NB4 (cell line): ENCODE results near the gene SUSD6.

ENCODE experiments used
- MAX ChIP-seq: IDR thresholded peaks from 2 replicates; pipeline ENCODE4 v1.6.1; 2011; ENCODE audit warnings: low read depth, low read length
- MYC ChIP-seq: IDR thresholded peaks from 2 replicates; pipeline ENCODE4 v1.6.1; 2011; ENCODE audit warnings: low read depth, low read length
- POLR2A ChIP-seq: IDR thresholded peaks from 2 replicates; pipeline ENCODE4 v1.6.1; 2011; ENCODE audit warnings: mild to moderate bottlenecking; ENCODE audit not compliant: insufficient read length; ENCODE audit errors: extremely low read depth
- TF ChIP-seq, protein P1 (sequence below): IDR thresholded peaks from one replicate; pipeline ENCODE4 v1.5.1; 2012; ENCODE audit warnings: low read depth, low read length

GRCh38 chr14:69652942-69653684 lies 41.7 kb downstream of the SUSD6 start:
- TF ChIP-seq, protein P1, sequence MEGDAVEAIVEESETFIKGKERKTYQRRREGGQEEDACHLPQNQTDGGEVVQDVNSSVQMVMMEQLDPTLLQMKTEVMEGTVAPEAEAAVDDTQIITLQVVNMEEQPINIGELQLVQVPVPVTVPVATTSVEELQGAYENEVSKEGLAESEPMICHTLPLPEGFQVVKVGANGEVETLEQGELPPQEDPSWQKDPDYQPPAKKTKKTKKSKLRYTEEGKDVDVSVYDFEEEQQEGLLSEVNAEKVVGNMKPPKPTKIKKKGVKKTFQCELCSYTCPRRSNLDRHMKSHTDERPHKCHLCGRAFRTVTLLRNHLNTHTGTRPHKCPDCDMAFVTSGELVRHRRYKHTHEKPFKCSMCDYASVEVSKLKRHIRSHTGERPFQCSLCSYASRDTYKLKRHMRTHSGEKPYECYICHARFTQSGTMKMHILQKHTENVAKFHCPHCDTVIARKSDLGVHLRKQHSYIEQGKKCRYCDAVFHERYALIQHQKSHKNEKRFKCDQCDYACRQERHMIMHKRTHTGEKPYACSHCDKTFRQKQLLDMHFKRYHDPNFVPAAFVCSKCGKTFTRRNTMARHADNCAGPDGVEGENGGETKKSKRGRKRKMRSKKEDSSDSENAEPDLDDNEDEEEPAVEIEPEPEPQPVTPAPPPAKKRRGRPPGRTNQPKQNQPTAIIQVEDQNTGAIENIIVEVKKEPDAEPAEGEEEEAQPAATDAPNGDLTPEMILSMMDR: no peak
- no peak for TF ChIP-seq POLR2A
- TF ChIP-seq MAX: no peak
- TF ChIP-seq MYC: no peak
